SK-N-SH (cell line): ENCODE results near the gene FTSJ1. TPM values are rescaled to one million over a fixed set of nuclear protein-coding genes. Genes with fewer than 3 reads are reported as not detected.

Experiments used
- CTCF ChIA-PET: fragments of 300-600, 350-600 bp; formaldehyde crosslinking; extraction: SDS; loops from one replicate; lab custom pipeline; 2021; lab: Yijun Ruan, JAX
- POLR2A ChIA-PET: fragments of 350-600 bp; sonication (Branson Sonifier 250); formaldehyde crosslinking; extraction: SDS; loops from one replicate; lab custom pipeline; 2020; ENCODE audit warnings: antibody characterized with exemption, inconsistent platforms; lab: Yijun Ruan, JAX
- DNase-seq: peaks from one replicate; pipeline ENCODE4 v3.0.0; 2012
- H2AFZ ChIP-seq: fragments of 200-600 bp; sonication (generic); 2 replicates; pipeline ENCODE4 v1.8.1; 2016; ENCODE audit warnings: antibody characterized with exemption, mild to moderate bottlenecking, low read depth
- H3F3A ChIP-seq: fragments of 200-600 bp; sonication (generic); replicated peaks from 2 replicates; pipeline ENCODE3; 2016; ENCODE audit warnings: antibody characterized with exemption, mild to moderate bottlenecking; ENCODE audit not compliant: insufficient read depth
- H3K27ac ChIP-seq, 2 experiments: fragments of 200-500 bp in 1 of 2; fragments of 200-600 bp in 1 of 2; sonication (Bioruptor generic) in 1 of 2; sonication (generic), shearing (Covaris generic) in 1 of 2; 2 replicates each; pipeline versions ENCODE4 v1.5.1 to v1.6.1; 2014 to 2016; ENCODE audit warnings: low read depth in 2 of 2, inconsistent platforms in 1 of 2, low read length in 1 of 2, mild to moderate bottlenecking in 1 of 2, mixed read lengths in 1 of 2
- H3K27me3 ChIP-seq: fragments of 200-600 bp; sonication (generic), shearing (Covaris generic); 2 replicates; pipeline ENCODE4 v1.6.1; 2016; ENCODE audit warnings: mixed run types; ENCODE audit not compliant: insufficient read depth
- H3K36me3 ChIP-seq, 2 experiments: fragments of 200-500 bp in 1 of 2; fragments of 200-600 bp in 1 of 2; sonication (Bioruptor generic) in 1 of 2; sonication (generic) in 1 of 2; replicated peaks in 1 of 2; 2 replicates each; pipeline versions ENCODE3 to v1.5.1; 2014 to 2016; ENCODE audit warnings: low read length in 1 of 2, mild to moderate bottlenecking in 1 of 2; ENCODE audit not compliant: insufficient read depth in 2 of 2, control insufficient read depth in 1 of 2
- H3K4me1 ChIP-seq, 2 experiments: fragments of 200-500 bp in 1 of 2; fragments of 200-600 bp in 1 of 2; sonication (Bioruptor generic) in 1 of 2; sonication (generic), shearing (Covaris generic) in 1 of 2; 2 replicates each; pipeline versions ENCODE4 v1.5.1 to v1.6.1; 2014 to 2016; ENCODE audit warnings: low read depth in 1 of 2, low read length in 1 of 2, mixed run types in 1 of 2; ENCODE audit not compliant: insufficient read depth in 2 of 2, control insufficient read depth in 1 of 2
- H3K4me2 ChIP-seq: fragments of 200-600 bp; sonication (generic), shearing (Covaris generic); 2 replicates; pipeline ENCODE4 v1.6.1; 2017; ENCODE audit warnings: mixed run types
- H3K4me3 ChIP-seq, 2 experiments: fragments of 200-500 bp in 1 of 2; fragments of 200-600 bp in 1 of 2; sonication (Bioruptor generic) in 1 of 2; sonication (generic), shearing (Covaris generic) in 1 of 2; 2 replicates each; pipeline versions ENCODE4 v1.5.1 to v1.8.1; 2014 to 2016; ENCODE audit warnings: low read depth in 2 of 2, inconsistent platforms in 1 of 2, low read length in 1 of 2, mild to moderate bottlenecking in 1 of 2, mixed read lengths in 1 of 2, moderate library complexity in 1 of 2
- H3K79me2 ChIP-seq: fragments of 200-600 bp; sonication (generic); 2 replicates; pipeline ENCODE4 v1.8.1; 2017; ENCODE audit warnings: mild to moderate bottlenecking; ENCODE audit not compliant: insufficient read depth
- H3K9ac ChIP-seq: fragments of 200-600 bp; sonication (generic); 2 replicates; pipeline ENCODE4 v1.6.1; 2017; ENCODE audit warnings: mixed run types
- H3K9me2 ChIP-seq: fragments of 200-600 bp; sonication (generic); 2 replicates; pipeline ENCODE4 v1.6.1; 2017; ENCODE audit warnings: mixed run types
- H3K9me3 ChIP-seq: fragments of 200-600 bp; sonication (generic); 2 replicates; pipeline ENCODE4 v1.6.1; 2017; ENCODE audit warnings: mixed run types, mild to moderate bottlenecking, moderate library complexity
- H4K20me1 ChIP-seq: fragments of 200-600 bp; sonication (generic); 2 replicates; pipeline ENCODE4 v1.6.1; 2017; ENCODE audit warnings: mild to moderate bottlenecking, mixed run types; ENCODE audit not compliant: insufficient read depth
- ELF1 ChIP-seq: IDR thresholded peaks from 2 replicates; pipeline ENCODE4 v1.4.0; 2012
- EP300 ChIP-seq, 2 experiments: IDR thresholded peaks; 2 replicates each; pipeline versions ENCODE4 v1.4.0 to v1.6.1; 2012; ENCODE audit warnings: borderline replicate concordance in 1 of 2, low read depth in 1 of 2, low read length in 1 of 2
- FOSL2 ChIP-seq: IDR thresholded peaks from 2 replicates; pipeline ENCODE4 v1.4.0; 2012; ENCODE audit warnings: low read depth, mild to moderate bottlenecking, moderate library complexity, borderline replicate concordance
- GABPA ChIP-seq: IDR thresholded peaks from 2 replicates; pipeline ENCODE4 v1.4.0; 2012; ENCODE audit warnings: low read depth, mild to moderate bottlenecking
- GATA2 ChIP-seq: sonication (generic); formaldehyde crosslinking; IDR thresholded peaks from 2 replicates; pipeline ENCODE4 v1.5.0; 2020; ENCODE audit warnings: mild to moderate bottlenecking, missing genetic modification reagents
- IRF3 ChIP-seq: fragments of 150-350 bp; IDR thresholded peaks from 2 replicates; pipeline ENCODE4 v1.6.1; 2016; ENCODE audit warnings: mild to moderate bottlenecking, low read depth, low read length
- JUND ChIP-seq: IDR thresholded peaks from 2 replicates; pipeline ENCODE4 v1.4.0; 2012
- MEF2A ChIP-seq: IDR thresholded peaks from 2 replicates; pipeline ENCODE4 v1.4.0; 2012; ENCODE audit warnings: low read depth, borderline replicate concordance
- MXI1 ChIP-seq: IDR thresholded peaks from 2 replicates; pipeline ENCODE4 v1.6.1; 2012; ENCODE audit warnings: mild to moderate bottlenecking, low read depth, low read length, improper control_type of control experiment
- NRF1 ChIP-seq: IDR thresholded peaks from 2 replicates; pipeline ENCODE4 v1.6.1; 2012; ENCODE audit warnings: low read depth, mild to moderate bottlenecking, low read length
- PBX3 ChIP-seq: IDR thresholded peaks from 2 replicates; pipeline ENCODE4; 2012
- POLR2AphosphoS5 ChIP-seq: IDR thresholded peaks from 2 replicates; pipeline ENCODE4 v1.6.1; 2012; ENCODE audit warnings: low read depth, low read length
- RAD21 ChIP-seq: IDR thresholded peaks from 2 replicates; pipeline ENCODE4 v1.6.1; 2012; ENCODE audit warnings: mild to moderate bottlenecking, low read length
- RCOR1 ChIP-seq: fragments of 150-350 bp; IDR thresholded peaks from 2 replicates; pipeline ENCODE4 v1.6.1; 2017; ENCODE audit warnings: antibody characterized with exemption, low read length
- REST ChIP-seq: IDR thresholded peaks from 2 replicates; pipeline ENCODE4 v1.6.1; 2012; ENCODE audit warnings: mild to moderate bottlenecking, low read depth, low read length, moderate library complexity
- RXRA ChIP-seq: IDR thresholded peaks from 2 replicates; pipeline ENCODE4 v1.4.0; 2012; ENCODE audit warnings: low read depth, mild to moderate bottlenecking, borderline replicate concordance
- SMC3 ChIP-seq: IDR thresholded peaks from 2 replicates; pipeline ENCODE4 v1.6.1; 2012; ENCODE audit warnings: low read depth, low read length, improper control_type of control experiment
- TCF12 ChIP-seq: IDR thresholded peaks from 2 replicates; pipeline ENCODE4 v1.4.0; 2012
- USF1 ChIP-seq: IDR thresholded peaks from 2 replicates; pipeline ENCODE4 v1.4.0; 2012; ENCODE audit warnings: low read depth, borderline replicate concordance
- USF2 ChIP-seq: fragments of 150-350 bp; IDR thresholded peaks from 2 replicates; pipeline ENCODE4 v1.6.1; 2017; ENCODE audit warnings: antibody characterized with exemption, low read length, low read depth, borderline replicate concordance
- WGBS: methylation state at CpG from one replicate; pipeline ENCODE4 v1.1.6; 2017; ENCODE audit warnings: low lambda C conversion rate; 5-methylcytosine and 5-hydroxymethylcytosine counted together
- polyA plus RNA-seq, 3 experiments: library from polyadenylated mRNA; depleted of rRNA; stranded (reverse); fragments of >200 nt; gene quantifications; 2 replicates each; pipeline ENCODE4 v1.2.3, GENCODE V29; 2012

The FTSJ1 gene
- polyA plus RNA-seq, 1 of the 3 experiments (the other 2 are of a cell fraction), result 34.1 TPM

- POLR2A ChIA-PET, result no interaction called here
- no peak overlapping the region for H2AFZ ChIP-seq
Observed at GRCh38 chrX:48507246-48507645, 31.2 kb downstream of the FTSJ1 start.

More at GRCh38 chrX:48507246-48507645, 31.2 kb downstream of the FTSJ1 start:
- TF ChIP-seq RAD21 (no peak), MEF2A (no peak), POLR2AphosphoS5 (no peak), RCOR1 (no peak), USF1 (no peak), GATA2 (CRISPR knock-in tag) (no peak), MXI1 (no peak), RXRA (no peak), IRF3 (no peak), FOSL2 (no peak), EP300 (IDR thresholded peaks at IDR 0.05; ENCODE audit: borderline replicate concordance in 1 of 2, low read depth in 1 of 2, low read length in 1 of 2) (no peak), REST (no peak), USF2 (no peak), TCF12 (no peak), NRF1 (no peak), JUND (no peak), ELF1 (no peak), GABPA (no peak), SMC3 (no peak), PBX3 (no peak)
- no peak overlapping the region for H3K27ac ChIP-seq
- no peaks in the 10 kb centered on the region for H4K20me1 ChIP-seq
- no peaks in the 10 kb centered on the region for H3K79me2 ChIP-seq
- 68% methylated on average over 5 of the region's 5 CpGs for WGBS
- no peak for DNase-seq
- no peak overlapping the region for H3K9ac ChIP-seq
- CTCF ChIA-PET, result interaction anchor here (1.2 kb wide), 1 partner anchor 12 kb away, joined by 3 read pairs; no protein-coding TSS in a partner anchor
- H3K4me1 ChIP-seq, result peaks cover 0 to 7% of the 10 kb centered on the region in 2 experiments; a peak in 1 of 4 replicates
- no peaks in the 10 kb centered on the region for H3F3A ChIP-seq
- no peaks in the 10 kb centered on the region; the same call in 1 of the 2 replicates for H3K27me3 ChIP-seq
- H3K4me2 ChIP-seq, result no peak overlapping the region
- no peak overlapping the region for H3K4me3 ChIP-seq
- no peaks in the 10 kb centered on the region for H3K9me3 ChIP-seq
- H3K9me2 ChIP-seq, result no peaks in the 10 kb centered on the region
- H3K36me3 ChIP-seq, result no peaks in the 10 kb centered on the region
